Fibroblast of lung (primary cell): ENCODE measurements around the gene BUB1B. TPM values are rescaled to one million over a fixed set of nuclear protein-coding genes. Genes with fewer than 3 reads are reported as not detected.
A peak's percentile ranks its signal among the peaks of the same experiment; 100 is the strongest.

ENCODE experiments used
- DNase-seq, 2 donors: peaks; one replicate each; pipeline versions ENCODE4 v3.0.0 to v3.0.0-alpha.2; 2010; ENCODE audit warnings: low read depth in 2 of 2
- H2AFZ ChIP-seq: 2 replicates; pipeline ENCODE4 v1.5.1; 2012; ENCODE audit warnings: low read length, control low read depth, inconsistent platforms
- H3K27ac ChIP-seq: 2 replicates; pipeline ENCODE4 v1.5.1; 2011; ENCODE audit warnings: low read length, control low read depth; ENCODE audit not compliant: insufficient read depth
- H3K27me3 ChIP-seq: 2 replicates; pipeline ENCODE4 v1.5.1; 2011; ENCODE audit warnings: mild to moderate bottlenecking, low read length; ENCODE audit not compliant: control insufficient read depth, insufficient read depth
- H3K36me3 ChIP-seq: 2 replicates; pipeline ENCODE4 v1.5.1; 2011; ENCODE audit warnings: low read length; ENCODE audit not compliant: control insufficient read depth, insufficient read depth
- H3K4me1 ChIP-seq: 2 replicates; pipeline ENCODE4 v1.5.1; 2011; ENCODE audit warnings: low read length; ENCODE audit not compliant: control insufficient read depth, insufficient read depth; ENCODE audit errors: extremely low read depth
- H3K4me2 ChIP-seq: 2 replicates; pipeline ENCODE4 v1.5.1; 2011; ENCODE audit warnings: low read length, control low read depth; ENCODE audit not compliant: insufficient read depth; ENCODE audit errors: extremely low read depth
- H3K4me3 ChIP-seq, 4 experiments: fragments of 200-600 bp in 1 of 4; sonication (generic) in 1 of 4; replicated peaks in 1 of 4; 2 replicates each; pipeline ENCODE4 v1.5.1; 2011 to 2016; ENCODE audit warnings: low read length in 4 of 4, low read depth in 3 of 4, mild to moderate bottlenecking in 3 of 4, control low read depth in 2 of 4, inconsistent platforms in 1 of 4, mixed read lengths in 1 of 4; ENCODE audit not compliant: insufficient read depth in 1 of 4; ENCODE audit errors: control extremely low read depth in 1 of 4
- H3K79me2 ChIP-seq: 2 replicates; pipeline ENCODE4 v1.5.1; 2012; ENCODE audit warnings: mild to moderate bottlenecking, low read length, inconsistent platforms; ENCODE audit not compliant: control insufficient read depth, insufficient read depth
- H3K9ac ChIP-seq: 2 replicates; pipeline ENCODE4 v1.5.1; 2011; ENCODE audit warnings: mild to moderate bottlenecking, low read length, control low read depth; ENCODE audit not compliant: insufficient read depth
- H3K9me3 ChIP-seq: 2 replicates; pipeline ENCODE4 v1.5.1; 2012; ENCODE audit warnings: low read depth, low read length; ENCODE audit not compliant: control insufficient read depth, insufficient read depth
- H4K20me1 ChIP-seq: 2 replicates; pipeline ENCODE4 v1.5.1; 2011; ENCODE audit warnings: low read length; ENCODE audit not compliant: control insufficient read depth, insufficient read depth; ENCODE audit errors: extremely low read depth
- EZH2 ChIP-seq: IDR thresholded peaks from 2 replicates; pipeline ENCODE4 v1.5.1; 2012; ENCODE audit warnings: low read length, control low read depth, mild to moderate bottlenecking; ENCODE audit errors: missing control alignments
- polyA plus RNA-seq, 2 donors: library from polyadenylated mRNA; depleted of rRNA in 1 of 2; stranded (reverse) in 1 of 2; unstranded in 1 of 2; fragments of >200 nt; gene quantifications; 2 replicates each; pipeline ENCODE4 v1.2.1, GENCODE V29; 2011 to 2012; ENCODE audit warnings: missing spikeins in 1 of 2
- total RNA-seq: library from RNA; depleted of rRNA; stranded (reverse); fragments of >200 nt; gene quantifications from 2 replicates; pipeline ENCODE4 v1.2.1, GENCODE V29; 2014
- TF ChIP-seq, protein P1 (sequence below), 2 donors: IDR thresholded peaks in 1 of 2; conservative IDR thresholded peaks in 1 of 2; 1 replicate in 1 of 2; 2 replicates in 1 of 2; pipeline ENCODE4 v1.5.1; 2011 to 2012; ENCODE audit warnings: low read length in 2 of 2, control low read depth in 1 of 2, inconsistent platforms in 1 of 2, low read depth in 1 of 2, mild to moderate bottlenecking in 1 of 2

The BUB1B gene
- total and polyA plus RNA-seq, 2 donors (not counting 1 experiment from before 2014, with no cell fraction given), result 5.4 to 6.9 TPM

DNA sequence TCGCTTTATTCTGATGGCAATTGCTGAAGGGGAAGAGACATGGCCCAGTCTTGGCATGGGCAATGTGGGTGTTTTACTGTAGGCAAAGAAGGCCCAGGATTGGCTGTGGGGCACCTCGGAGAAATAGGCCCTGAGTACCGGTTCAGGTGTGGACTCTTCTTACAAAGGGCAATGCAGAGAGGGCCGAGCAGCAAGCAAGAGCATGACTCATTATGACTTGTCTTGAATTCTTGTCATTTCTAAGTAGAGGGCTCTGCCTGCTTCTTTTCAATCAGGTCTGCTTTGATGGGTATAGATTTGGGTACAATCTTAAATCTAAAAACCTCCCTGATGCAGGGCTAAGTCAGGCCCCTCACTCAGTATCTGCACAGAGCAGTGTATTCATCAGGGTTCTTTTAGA lies 14.8 kb upstream of the BUB1B start:
- no peak overlapping the region for H3K4me2 ChIP-seq

DNA sequence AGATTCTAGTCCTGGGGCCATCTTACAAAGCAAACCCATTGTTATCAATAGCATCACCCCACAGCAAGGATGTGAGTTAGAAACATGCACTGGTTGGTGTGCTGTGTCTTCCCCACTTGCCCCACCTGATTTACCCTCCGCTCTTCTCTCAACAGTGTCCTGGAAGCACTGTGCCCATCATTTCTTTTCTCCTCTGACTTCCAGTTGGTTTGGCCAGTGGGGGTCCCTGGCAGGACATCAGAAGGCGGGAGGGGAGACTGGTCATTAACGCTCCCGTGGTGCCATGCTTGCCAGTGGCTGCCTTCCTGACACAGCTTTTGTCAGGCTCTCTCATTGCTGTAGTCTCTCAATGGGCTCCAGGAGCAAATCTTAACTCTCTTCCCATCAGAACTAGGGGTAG lies 11.5 kb upstream of the BUB1B start:
- Histone ChIP-seq H3K79me2 (no peaks in the 10 kb centered on the region), H3K4me1 (no peaks in the 10 kb centered on the region), H3K36me3 (no peaks in the 10 kb centered on the region), H4K20me1 (no peaks in the 10 kb centered on the region), H3K27ac (no peak overlapping the region), H3K27me3 (no peaks in the 10 kb centered on the region), H3K4me2 (no peak overlapping the region), H3K9ac (no peak overlapping the region), H3K9me3 (no peaks in the 10 kb centered on the region), H2AFZ (no peak overlapping the region), H3K4me3 (no peak overlapping the region)
- DNase-seq, result no peak
- no peak for TF ChIP-seq EZH2
- TF ChIP-seq, protein P1, sequence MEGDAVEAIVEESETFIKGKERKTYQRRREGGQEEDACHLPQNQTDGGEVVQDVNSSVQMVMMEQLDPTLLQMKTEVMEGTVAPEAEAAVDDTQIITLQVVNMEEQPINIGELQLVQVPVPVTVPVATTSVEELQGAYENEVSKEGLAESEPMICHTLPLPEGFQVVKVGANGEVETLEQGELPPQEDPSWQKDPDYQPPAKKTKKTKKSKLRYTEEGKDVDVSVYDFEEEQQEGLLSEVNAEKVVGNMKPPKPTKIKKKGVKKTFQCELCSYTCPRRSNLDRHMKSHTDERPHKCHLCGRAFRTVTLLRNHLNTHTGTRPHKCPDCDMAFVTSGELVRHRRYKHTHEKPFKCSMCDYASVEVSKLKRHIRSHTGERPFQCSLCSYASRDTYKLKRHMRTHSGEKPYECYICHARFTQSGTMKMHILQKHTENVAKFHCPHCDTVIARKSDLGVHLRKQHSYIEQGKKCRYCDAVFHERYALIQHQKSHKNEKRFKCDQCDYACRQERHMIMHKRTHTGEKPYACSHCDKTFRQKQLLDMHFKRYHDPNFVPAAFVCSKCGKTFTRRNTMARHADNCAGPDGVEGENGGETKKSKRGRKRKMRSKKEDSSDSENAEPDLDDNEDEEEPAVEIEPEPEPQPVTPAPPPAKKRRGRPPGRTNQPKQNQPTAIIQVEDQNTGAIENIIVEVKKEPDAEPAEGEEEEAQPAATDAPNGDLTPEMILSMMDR (conservative IDR thresholded peaks at IDR 0.05 in 1 of 2, IDR thresholded peaks at IDR 0.05 in 1 of 2; ENCODE audit: low read depth in 1 of 2, low read length in 2 of 2), result no peak

More for the DNA sequence above, 14.8 kb upstream of the BUB1B start:
- H3K79me2 ChIP-seq, result no peaks in the 10 kb centered on the region
- no peak overlapping the region for H2AFZ ChIP-seq
- H3K36me3 ChIP-seq, result no peaks in the 10 kb centered on the region
- peaks cover 5% of the 10 kb centered on the region for H3K27me3 ChIP-seq
- TF ChIP-seq, protein P1 (conservative IDR thresholded peaks at IDR 0.05 in 1 of 2, IDR thresholded peaks at IDR 0.05 in 1 of 2; ENCODE audit: low read depth in 1 of 2, low read length in 2 of 2), result no peak
- no peak for TF ChIP-seq EZH2
- no peak overlapping the region for H3K27ac ChIP-seq
- no peaks in the 10 kb centered on the region for H3K4me1 ChIP-seq
- no peak overlapping the region for H3K4me3 ChIP-seq
- no peak overlapping the region for H3K9ac ChIP-seq
- no peaks in the 10 kb centered on the region for H4K20me1 ChIP-seq
- H3K9me3 ChIP-seq, result no peaks in the 10 kb centered on the region
- DNase-seq, result peak; percentile 18 to 61

DNA sequence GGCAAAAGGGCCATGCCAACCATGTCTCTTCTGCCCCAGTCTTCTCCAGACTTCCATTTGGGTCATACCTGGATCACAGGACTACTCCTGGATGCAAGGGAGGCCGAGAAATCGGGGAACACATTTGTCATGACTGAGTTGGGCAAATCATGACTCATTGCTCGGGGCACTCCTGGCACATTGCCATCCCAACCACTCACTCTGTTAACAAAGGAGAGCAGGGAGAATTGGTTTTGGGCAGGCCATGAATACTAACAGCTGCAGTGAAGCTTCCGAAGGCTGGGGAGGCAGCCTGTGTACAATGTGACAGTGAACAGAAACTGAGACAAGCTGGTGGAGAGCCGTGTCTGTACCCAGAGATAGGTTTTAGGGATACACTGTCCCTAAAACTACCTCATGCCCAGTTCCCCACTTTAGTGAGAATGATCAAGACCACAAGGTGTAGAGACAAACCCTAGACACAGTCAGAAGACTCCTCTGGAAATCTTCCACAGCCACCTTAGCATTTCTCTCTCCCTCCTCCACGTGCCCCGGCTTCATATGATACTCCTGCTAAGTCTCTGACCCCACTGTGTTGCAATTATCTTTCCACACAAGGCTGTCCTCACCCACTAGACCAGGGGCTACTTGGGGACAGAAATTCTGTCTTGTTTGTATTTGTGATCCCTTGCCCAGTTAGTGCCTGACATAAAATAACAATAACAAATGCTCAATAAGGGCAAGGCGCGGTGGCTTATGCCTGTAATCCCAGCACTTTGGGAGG lies 10.5 kb upstream of the BUB1B start:
- DNase-seq, result peak; percentile 59 to 64

More for the DNA sequence above, 10.5 kb upstream of the BUB1B start:
- Histone ChIP-seq H4K20me1 (no peaks in the 10 kb centered on the region), H3K36me3 (no peaks in the 10 kb centered on the region), H3K79me2 (no peaks in the 10 kb centered on the region), H3K4me2 (no peak overlapping the region), H3K9me3 (no peaks in the 10 kb centered on the region), H3K9ac (no peak overlapping the region), H3K27me3 (no peaks in the 10 kb centered on the region), H3K4me1 (no peaks in the 10 kb centered on the region), H2AFZ (no peak overlapping the region), H3K4me3 (no peak overlapping the region), H3K27ac (no peak overlapping the region)
- TF ChIP-seq, protein P1 (conservative IDR thresholded peaks at IDR 0.05 in 1 of 2, IDR thresholded peaks at IDR 0.05 in 1 of 2; ENCODE audit: low read depth in 1 of 2, low read length in 2 of 2), result no peak
- no peak for TF ChIP-seq EZH2
